NCI-H1417 (cell line): ENCODE results near the gene SGCA.

Source experiments
- DNase-seq, 3 experiments: peaks; one replicate each; lab custom pipeline; 2025; lab: John Stamatoyannopoulos, UW

Gene SGCA

DNA sequence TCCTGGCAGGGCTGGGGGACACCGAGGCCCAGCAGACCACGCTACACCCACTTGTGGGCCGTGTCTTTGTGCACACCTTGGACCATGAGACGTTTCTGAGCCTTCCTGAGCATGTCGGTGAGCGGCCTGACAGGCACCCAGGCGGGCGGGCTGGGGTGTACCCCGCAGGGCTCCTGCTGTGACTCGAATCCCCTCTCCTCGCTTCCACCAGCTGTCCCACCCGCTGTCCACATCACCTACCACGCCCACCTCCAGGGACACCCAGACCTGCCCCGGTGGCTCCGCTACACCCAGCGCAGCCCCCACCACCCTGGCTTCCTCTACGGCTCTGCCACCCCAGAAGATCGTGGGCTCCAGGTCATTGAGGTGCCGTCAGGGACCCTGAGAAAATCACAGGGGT is 1.6 kb downstream of the SGCA start:
- no peak for DNase-seq

- DNase-seq: peak in 2 of 3 experiments; percentile 9 to 21
These were observed 2.5 kb downstream of the SGCA start for GRCh38 chr17:50168319-50168718.

GRCh38 chr17:50169121-50169764 is 3.4 kb downstream of the SGCA start:
- peak; percentile 49 to 78 (median 62) for DNase-seq

DNA sequence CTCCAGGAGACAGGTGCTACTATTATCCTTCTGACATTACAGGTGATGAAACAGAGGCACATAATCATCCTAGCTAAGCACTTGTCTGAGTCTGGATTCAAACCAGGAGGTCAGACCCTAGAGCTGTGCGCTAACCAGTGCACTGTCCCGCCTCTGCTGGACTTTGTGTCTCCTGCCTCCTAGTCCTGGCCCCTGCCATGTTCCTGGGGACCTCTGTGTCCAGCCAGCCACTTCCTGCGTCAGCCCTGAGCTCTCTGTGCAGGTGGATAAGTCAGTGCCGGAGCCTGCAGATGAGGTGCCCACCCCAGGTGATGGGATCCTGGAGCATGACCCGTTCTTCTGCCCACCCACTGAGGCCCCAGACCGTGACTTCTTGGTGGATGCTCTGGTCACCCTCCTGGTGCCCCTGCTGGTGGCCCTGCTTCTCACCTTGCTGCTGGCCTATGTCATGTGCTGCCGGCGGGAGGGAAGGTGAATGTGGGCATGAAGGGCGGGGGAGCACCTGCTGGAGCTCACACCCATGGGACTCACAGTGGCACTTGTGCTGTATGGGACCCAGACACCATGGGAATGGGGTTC is 4.2 kb downstream of the SGCA start:
- DNase-seq: no peak

GRCh38 chr17:50170662-50171370 is 5.0 kb downstream of the SGCA start:
- DNase-seq: no peak

- DNase-seq: no peak
These were observed 5.7 kb downstream of the SGCA start for GRCh38 chr17:50171371-50172071.

GRCh38 chr17:50172130-50172529 is 6.3 kb downstream of the SGCA start:
- DNase-seq: no peak

DNA sequence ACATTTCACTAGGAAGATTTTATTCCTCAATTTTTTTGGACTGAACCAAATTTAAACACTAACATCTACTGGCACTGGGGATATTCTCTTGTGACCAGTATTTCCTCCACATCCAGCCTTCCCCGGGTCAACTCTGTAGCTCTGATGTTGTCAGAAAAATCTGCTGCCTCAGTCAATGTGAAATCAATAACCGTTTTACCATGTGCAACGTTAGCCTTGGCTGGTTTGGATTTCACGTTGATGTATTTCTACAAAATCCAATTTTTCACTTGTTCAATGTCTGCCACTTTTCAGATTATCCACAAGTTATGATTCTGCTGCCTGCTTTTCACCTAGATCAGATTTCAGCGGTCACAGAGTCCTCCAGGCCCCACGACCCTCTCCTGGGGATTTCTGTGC is 7.1 kb downstream of the SGCA start:
- DNase-seq: no peak

DNA sequence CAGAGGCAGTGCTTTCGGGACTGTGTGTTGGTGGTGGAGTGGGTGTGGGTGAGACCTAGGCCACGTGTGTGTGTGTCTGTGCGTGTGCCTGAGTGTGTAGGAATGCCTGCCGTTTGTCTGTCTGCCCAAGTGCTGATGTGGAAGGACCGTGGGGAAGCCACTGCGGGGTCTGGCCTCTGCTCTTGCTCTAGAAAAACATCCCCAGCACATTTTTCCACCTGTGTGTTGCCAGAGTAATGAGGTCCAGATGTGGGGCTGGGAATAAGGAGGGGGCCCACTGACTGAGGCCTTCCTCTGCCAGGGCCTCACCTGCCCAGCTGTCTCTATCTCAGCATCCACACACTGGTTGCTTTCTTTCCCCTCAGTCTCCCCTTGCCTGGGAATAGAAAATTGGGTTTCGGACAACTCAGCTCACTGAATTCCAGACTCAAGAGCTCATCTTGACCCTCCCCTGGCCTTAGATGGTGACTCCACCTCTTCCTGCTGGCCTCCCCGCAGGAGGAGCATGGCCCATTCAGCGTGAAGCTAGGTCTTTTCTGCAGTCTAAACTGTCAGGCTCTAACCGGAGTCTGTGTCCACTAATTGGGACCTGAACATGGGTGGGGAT is 7.6 kb downstream of the SGCA start:
- no peak for DNase-seq

- DNase-seq: no peak
These were observed 8.6 kb downstream of the SGCA start for GRCh38 chr17:50174444-50174843.

GRCh38 chr17:50175035-50175807 is 9.4 kb downstream of the SGCA start:
- DNase-seq: no peak

- DNase-seq: no peak
These were observed 11.0 kb downstream of the SGCA start for GRCh38 chr17:50176559-50177357.

- DNase-seq: no peak
These were observed 11.7 kb downstream of the SGCA start for GRCh38 chr17:50177476-50177875.

- peak in 2 of 3 experiments; percentile 64 to 75 for DNase-seq
These were observed 12.4 kb downstream of the SGCA start for GRCh38 chr17:50177983-50178834.

GRCh38 chr17:50180111-50180510 is 14.3 kb downstream of the SGCA start:
- no peak for DNase-seq

- DNase-seq: no peak
These were observed 14.8 kb downstream of the SGCA start for GRCh38 chr17:50180620-50181019.

- no peak for DNase-seq
These were observed 15.3 kb downstream of the SGCA start for GRCh38 chr17:50181144-50181543.

DNA sequence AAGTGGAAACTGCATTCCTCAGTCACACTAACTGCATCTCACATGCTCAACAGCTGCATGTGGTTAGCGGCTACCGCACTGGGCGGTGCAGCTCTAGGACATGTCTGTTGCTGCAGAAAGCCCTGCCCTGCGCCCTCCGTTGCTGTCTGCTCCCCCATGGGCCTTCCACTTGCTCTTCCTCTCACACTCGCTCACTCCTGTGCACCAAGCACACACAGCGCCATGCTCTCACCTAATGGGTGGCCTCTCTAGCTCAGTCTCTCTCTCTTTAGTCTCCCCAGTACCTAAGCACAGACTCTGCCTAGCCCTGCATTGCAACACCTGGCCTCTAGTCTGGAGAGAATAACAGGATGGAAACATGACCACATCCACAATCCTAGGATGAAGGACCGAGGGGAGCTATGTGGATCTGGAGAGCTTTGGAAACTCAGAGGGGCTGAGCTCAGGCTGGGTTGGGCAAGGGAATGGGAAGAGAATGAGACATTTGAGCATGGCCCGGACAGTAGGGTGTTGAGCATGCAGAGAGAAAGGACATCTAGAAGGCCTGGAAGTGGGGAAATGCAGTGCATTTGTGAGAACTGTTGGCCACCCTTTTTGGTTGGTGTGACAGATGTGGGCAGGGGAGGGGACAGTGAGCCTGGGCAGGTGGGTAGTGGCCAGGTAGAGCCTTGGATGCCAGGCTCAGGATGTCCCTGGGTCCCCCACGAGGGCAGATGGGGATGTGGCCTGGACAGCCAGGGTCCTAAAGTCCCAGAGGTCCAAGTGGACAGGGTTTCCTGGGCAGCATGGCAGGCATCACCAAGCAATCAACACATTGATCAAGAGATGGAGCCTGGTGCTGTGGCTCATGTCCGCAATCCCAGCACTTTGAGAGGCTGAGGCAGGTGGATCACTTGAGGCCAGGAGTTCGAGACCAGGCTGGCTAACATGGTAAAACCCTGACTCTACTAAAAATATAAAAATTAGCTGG is 16.1 kb downstream of the SGCA start:
- DNase-seq: no peak
